ENCODE measurements around the gene SLC43A3. TPM values are rescaled to one million over a fixed set of nuclear protein-coding genes. Genes with fewer than 3 reads are reported as not detected.

The SLC43A3 gene
- total and polyA plus RNA-seq, 5 experiments from 2014 or later, result 11.4 to 17.4 (median 13.7) TPM

GRCh38 chr11:57466680-57467079 is 39.8 kb upstream of the SLC43A3 start:
- no peak for DNase-seq
- Mint-ChIP-seq H3K9me3 (no peaks in the 10 kb centered on the region), H3K36me3 (peaks cover 0 to 3% (median 0%) of the 10 kb centered on the region in 3 donors), H3K4me1 (peaks cover 2 to 7% (median 5%) of the 10 kb centered on the region in 4 donors), H3K27me3 (peaks cover 0 to 2% (median 0%) of the 10 kb centered on the region in 5 donors), H3K4me3 (no peak overlapping the region), H3K27ac (no peak overlapping the region)
- POLR2A ChIA-PET, result interaction anchor here (0.6 kb wide), 1 partner anchor 39 kb away, joined by 3 read pairs; no protein-coding TSS in a partner anchor
- no peak for ATAC-seq

- Mint-ChIP-seq H3K4me3 (no peak overlapping the region), H3K4me1 (peaks cover 11 to 13% (median 12%) of the 10 kb centered on the region in 4 donors), H3K36me3 (peaks cover 0 to 3% (median 0%) of the 10 kb centered on the region in 3 donors), H3K9me3 (no peaks in the 10 kb centered on the region), H3K27ac (no peak overlapping the region), H3K27me3 (peaks cover 4 to 6% (median 5%) of the 10 kb centered on the region in 5 donors)
- POLR2A ChIA-PET, result interaction anchor here (0.6 kb wide), 1 partner anchor 81 kb away, joined by 8 read pairs; no protein-coding TSS in a partner anchor
- DNase-seq (no peak), ATAC-seq (no peak)
Observed at GRCh38 chr11:57464539-57465181, 37.7 kb upstream of the SLC43A3 start.

GRCh38 chr11:57463671-57464538 is 37.0 kb upstream of the SLC43A3 start:
- peak overlapping the region in 2 of 10 donors; percentile 28 to 53 for H3K27ac Mint-ChIP-seq
- POLR2A ChIA-PET, result interaction anchor here (0.6 kb wide), 3 partner anchors 60 to 255 kb away, joined by 3 to 8 read pairs (median 4); no protein-coding TSS in a partner anchor
- H3K4me1 Mint-ChIP-seq, result peaks cover 15 to 19% (median 19%) of the 10 kb centered on the region in 4 donors
- no peak for ATAC-seq
- H3K27me3 Mint-ChIP-seq, result peaks cover 9 to 14% (median 9%) of the 10 kb centered on the region in 5 donors
- DNase-seq, result no peak
- no peaks in the 10 kb centered on the region for H3K9me3 Mint-ChIP-seq
- H3K36me3 Mint-ChIP-seq, result peaks cover 0 to 3% (median 0%) of the 10 kb centered on the region in 3 donors
- no peak overlapping the region for H3K4me3 Mint-ChIP-seq

- POLR2A ChIA-PET, result interaction anchor here (3.6 kb wide), 1 partner anchor 11 kb away, joined by 16 read pairs; no protein-coding TSS in a partner anchor
- Mint-ChIP-seq H3K4me3 (peak overlapping the region in 8 of 10 donors; percentile 24 to 61 (median 34)), H3K27me3 (peaks cover 13 to 24% (median 18%) of the 10 kb centered on the region in 5 donors), H3K36me3 (no peaks in the 10 kb centered on the region), H3K4me1 (peaks cover 16 to 30% (median 27%) of the 10 kb centered on the region in 4 donors), H3K27ac (peak overlapping the region in 1 of 10 donors; percentile 40), H3K9me3 (no peaks in the 10 kb centered on the region)
- DNase-seq, result no peak
- no peak for ATAC-seq
Observed at GRCh38 chr11:57462597-57462996, 35.7 kb upstream of the SLC43A3 start.

- POLR2A ChIA-PET, result interaction anchor here (1.2 to 3.6 kb wide), 2 partner anchors 12 to 22 kb away, joined by 4 to 16 read pairs; no protein-coding TSS in a partner anchor
- H3K27me3 Mint-ChIP-seq, result peaks cover 17 to 30% (median 22%) of the 10 kb centered on the region in 5 donors
Observed at GRCh38 chr11:57461841-57462489, 35.0 kb upstream of the SLC43A3 start.

GRCh38 chr11:57460758-57461749 is 34.1 kb upstream of the SLC43A3 start:
- H3K4me1 Mint-ChIP-seq, result peaks cover 18 to 36% (median 34%) of the 10 kb centered on the region in 4 donors
- no peaks in the 10 kb centered on the region for H3K36me3 Mint-ChIP-seq
- no peak for ATAC-seq
- H3K9me3 Mint-ChIP-seq, result no peaks in the 10 kb centered on the region
- H3K27me3 Mint-ChIP-seq, result peaks cover 19 to 35% (median 23%) of the 10 kb centered on the region in 5 donors
- peak overlapping the region in 9 of 10 donors; percentile 33 to 82 (median 50) for H3K4me3 Mint-ChIP-seq
- DNase-seq, result peak in 1 of 10 donors; percentile 15
- POLR2A ChIA-PET, result interaction anchor here (1.2 to 3.6 kb wide), 4 partner anchors 12 to 54 kb away, joined by 3 to 16 read pairs (median 4); partner anchors contain the start of gene SLC43A1
- peak overlapping the region in 1 of 10 donors; percentile 72 for H3K27ac Mint-ChIP-seq

More at GRCh38 chr11:57461841-57462489, 35.0 kb upstream of the SLC43A3 start:
- Mint-ChIP-seq H3K4me1 (peaks cover 17 to 35% (median 33%) of the 10 kb centered on the region in 4 donors), H3K36me3 (no peaks in the 10 kb centered on the region), H3K27ac (no peak overlapping the region), H3K4me3 (peak overlapping the region in 8 of 10 donors; percentile 33 to 82 (median 51)), H3K9me3 (no peaks in the 10 kb centered on the region)
- DNase-seq (no peak), ATAC-seq (no peak)

GRCh38 chr11:57460022-57460757 is 33.3 kb upstream of the SLC43A3 start, which contains the start of gene RTN4RL2:
Gene RTN4RL2 (plus strand): TSS chr11:57460528. CDS start chr11:57460866, 338 bp downstream.
- POLR2A ChIA-PET, result interaction anchor here (1.2 to 3.6 kb wide), 5 partner anchors 13 to 122 kb away, joined by 3 to 16 read pairs (median 5); partner anchors contain the start of genes P2RX3 and SLC43A1
- H3K27me3 Mint-ChIP-seq, result peaks cover 19 to 35% (median 23%) of the 10 kb centered on the region in 5 donors

GRCh38 chr11:57459164-57460021 is 32.5 kb upstream of the SLC43A3 start:
- peak overlapping the region in 5 of 10 donors; percentile 9 to 83 (median 49) for H3K27ac Mint-ChIP-seq

More at GRCh38 chr11:57460022-57460757, 33.3 kb upstream of the SLC43A3 start, which contains the start of gene RTN4RL2:
- Mint-ChIP-seq H3K4me3 (peak within 1 kb of the TSS; percentile 69 to 92 (median 84)), H3K4me1 (peaks cover 18 to 36% (median 34%) of the 10 kb centered on the region in 4 donors), H3K36me3 (no peaks in the 10 kb centered on the region), H3K27ac (peak within 1 kb of the TSS in 5 of 10 donors; percentile 9 to 83 (median 57)), H3K9me3 (no peaks in the 10 kb centered on the region)
- DNase-seq, result peak in 5 of 10 donors; percentile 17 to 30 (median 22)
- peak; percentile 51 to 61 for ATAC-seq

GRCh38 chr11:57458410-57459163 is 31.7 kb upstream of the SLC43A3 start:
- peaks cover 17 to 36% (median 34%) of the 10 kb centered on the region in 4 donors for H3K4me1 Mint-ChIP-seq
- H3K27me3 Mint-ChIP-seq, result peaks cover 19 to 35% (median 23%) of the 10 kb centered on the region in 5 donors
- POLR2A ChIA-PET, result interaction anchor here (0.9 to 1.5 kb wide), 5 partner anchors 16 to 113 kb away, joined by 3 to 8 read pairs (median 6); no protein-coding TSS in a partner anchor
- ATAC-seq (peak; percentile 38 to 43), DNase-seq (peak in 7 of 10 donors; percentile 31 to 65 (median 52))
- H3K9me3 Mint-ChIP-seq, result no peaks in the 10 kb centered on the region
- peak overlapping the region; percentile 76 to 95 (median 90) for H3K4me3 Mint-ChIP-seq
- peak overlapping the region in 3 of 10 donors; percentile 35 to 49 (median 35) for H3K27ac Mint-ChIP-seq
- H3K36me3 Mint-ChIP-seq, result no peaks in the 10 kb centered on the region

More at GRCh38 chr11:57459164-57460021, 32.5 kb upstream of the SLC43A3 start:
- no peaks in the 10 kb centered on the region for H3K36me3 Mint-ChIP-seq
- POLR2A ChIA-PET, result interaction anchor here (1.0 to 3.6 kb wide), 5 partner anchors 14 to 121 kb away, joined by 4 to 16 read pairs (median 5); partner anchors contain the start of genes P2RX3 and SLC43A1
- H3K4me3 Mint-ChIP-seq, result peak overlapping the region; percentile 79 to 95 (median 90)
- H3K4me1 Mint-ChIP-seq, result peaks cover 18 to 36% (median 34%) of the 10 kb centered on the region in 4 donors
- DNase-seq, result peak in 4 of 10 donors; percentile 20 to 33 (median 28)
- no peaks in the 10 kb centered on the region for H3K9me3 Mint-ChIP-seq
- peaks cover 19 to 35% (median 23%) of the 10 kb centered on the region in 5 donors for H3K27me3 Mint-ChIP-seq
- ATAC-seq, result peak; percentile 27 to 46

All from naive thymus-derived CD8-positive, alpha-beta T cell (primary cell).